Fibroblast of the conjunctiva (primary cell): ENCODE data around the gene STX4.

Source experiments
- DNase-seq: peaks from one replicate; pipeline ENCODE4 v3.0.0-alpha.2; 2010; ENCODE audit warnings: low read depth

The STX4 gene

DNA sequence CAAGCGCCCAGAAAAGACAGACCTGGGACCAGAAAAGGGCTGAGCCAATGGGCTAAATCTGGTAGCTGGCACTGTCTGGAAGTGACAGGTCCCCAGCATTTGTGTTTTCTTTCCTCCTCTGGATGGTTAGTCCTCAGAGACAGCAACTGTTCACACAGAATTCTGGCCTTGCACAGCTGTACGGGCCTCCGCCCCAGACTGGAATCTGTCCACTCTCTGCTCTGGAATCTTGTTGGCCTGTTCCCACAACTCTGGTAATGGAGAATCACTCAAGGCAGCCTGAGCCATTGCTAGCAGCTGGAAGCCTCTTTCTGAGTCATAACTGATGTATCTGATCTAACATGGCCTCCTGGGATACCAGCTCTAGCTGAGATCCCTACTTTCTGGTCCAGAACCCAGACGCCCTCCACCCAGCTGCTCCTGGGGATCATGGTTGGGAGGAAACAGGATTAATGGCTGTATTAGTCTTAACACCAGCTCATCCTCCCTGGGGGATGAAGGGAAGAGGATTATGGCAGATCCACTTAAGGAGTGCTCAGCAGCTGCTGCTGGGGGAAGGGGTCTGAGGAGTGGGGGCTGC is 31.6 kb downstream of the STX4 start:
- peak; percentile 90 for DNase-seq

DNA sequence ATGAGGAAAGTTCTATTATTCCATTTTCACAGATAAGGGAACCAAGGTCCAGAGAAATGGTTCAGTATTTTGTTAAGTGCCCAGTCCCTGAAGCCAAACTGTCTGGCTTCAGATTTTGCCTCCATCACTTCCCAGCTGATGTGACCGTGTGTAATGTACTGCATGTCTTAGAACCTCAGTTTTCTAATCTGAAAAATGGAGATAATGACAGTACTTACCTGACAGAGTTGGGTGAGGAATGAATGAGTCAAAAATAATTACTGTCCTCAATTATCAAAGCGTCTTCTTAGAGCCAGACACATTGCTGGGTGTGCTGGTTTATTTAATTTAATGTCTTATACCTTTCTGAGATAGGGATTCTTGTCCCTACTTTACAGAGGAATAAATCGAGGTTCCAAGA is 34.0 kb downstream of the STX4 start:
- DNase-seq: no peak

DNA sequence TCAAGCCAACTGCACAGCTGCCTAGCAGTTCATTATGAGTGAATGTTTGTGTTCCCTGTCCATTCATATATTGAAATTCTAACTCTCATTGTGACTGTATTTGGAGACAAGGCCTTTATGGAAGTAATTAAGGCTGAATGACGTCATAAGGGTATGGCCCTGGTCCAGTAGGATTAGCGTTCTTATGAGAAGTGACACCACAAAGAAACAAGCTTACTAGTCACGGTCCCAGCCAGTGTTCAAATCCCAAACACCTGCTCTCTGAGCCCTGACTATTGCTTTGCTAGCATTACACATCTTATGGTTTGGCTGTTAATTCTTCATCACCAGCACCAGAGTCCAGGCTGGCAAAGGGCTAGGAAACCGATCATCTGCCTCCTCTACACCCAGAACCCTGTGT is 38.5 kb downstream of the STX4 start:
- DNase-seq: peak; percentile 85

DNA sequence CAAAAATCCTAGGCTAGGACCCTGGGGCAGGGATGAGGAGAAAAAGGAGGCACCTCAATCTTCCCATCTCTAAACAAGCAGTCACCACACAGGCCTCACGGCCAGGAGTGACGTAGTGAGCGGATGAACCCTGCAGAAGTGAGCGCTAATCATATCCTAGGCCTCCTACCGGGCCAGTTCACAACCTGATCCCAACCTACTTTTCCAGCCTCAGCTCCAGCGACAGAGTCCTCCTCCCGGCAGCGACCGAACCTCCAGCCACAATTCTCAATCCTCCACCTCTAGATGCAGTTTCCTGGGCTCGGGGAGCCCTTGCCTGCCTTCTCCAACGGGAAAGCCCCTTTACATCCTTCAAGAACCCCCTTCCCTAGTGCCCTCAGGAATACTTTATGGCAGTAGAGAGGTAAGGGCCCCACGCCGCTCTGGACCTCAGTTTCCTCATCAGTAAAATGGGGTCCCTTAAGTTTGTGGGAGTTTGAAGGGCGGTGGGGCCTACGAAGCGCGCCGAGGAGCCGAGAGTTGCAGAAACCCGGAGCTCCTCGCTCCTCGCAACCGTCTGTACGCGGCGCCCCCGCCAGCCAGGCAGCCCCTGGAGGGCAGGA is 39.3 kb downstream of the STX4 start:
- no peak for DNase-seq

DNA sequence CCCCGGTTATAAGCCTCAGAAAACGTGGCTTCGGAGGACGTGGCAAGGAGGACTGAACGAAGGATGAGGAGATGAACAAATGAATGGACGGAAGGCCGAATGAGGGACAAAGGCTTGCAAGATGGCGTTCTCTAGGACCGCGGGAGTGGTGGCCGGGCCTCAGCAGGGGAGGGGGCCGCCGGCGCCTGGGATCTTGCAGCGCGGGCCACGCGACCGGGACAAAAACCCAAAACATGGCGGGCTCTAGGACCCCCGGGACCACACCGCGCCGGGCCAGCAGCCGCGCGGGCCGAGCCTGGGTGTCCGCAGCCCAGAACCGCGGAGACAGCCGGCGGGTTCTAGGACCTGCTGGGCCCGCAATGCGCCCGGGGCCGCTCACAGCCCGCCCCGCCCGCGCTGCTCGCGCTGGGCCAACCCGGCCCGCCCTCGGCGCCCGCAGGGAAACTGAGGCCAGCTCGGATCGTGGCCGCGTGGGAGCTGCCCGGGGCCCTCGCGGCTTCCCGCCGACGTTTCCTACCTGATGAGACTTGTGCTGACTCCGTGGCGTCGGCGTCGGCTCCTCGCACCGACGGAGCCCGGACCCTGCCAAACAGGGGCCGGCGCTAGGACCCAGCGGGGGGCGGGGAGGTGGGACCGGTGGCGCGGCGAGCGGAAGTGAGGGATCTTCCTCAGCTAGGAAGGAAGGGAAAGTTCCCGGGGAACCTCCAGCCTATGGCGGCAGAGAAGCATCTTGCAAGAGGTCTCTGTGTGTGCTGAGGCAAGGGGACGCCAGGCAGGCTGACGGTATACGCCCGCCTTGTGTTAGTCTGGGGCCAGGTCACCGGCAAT is 40.0 kb downstream of the STX4 start:
- peak; percentile 77 for DNase-seq

DNA sequence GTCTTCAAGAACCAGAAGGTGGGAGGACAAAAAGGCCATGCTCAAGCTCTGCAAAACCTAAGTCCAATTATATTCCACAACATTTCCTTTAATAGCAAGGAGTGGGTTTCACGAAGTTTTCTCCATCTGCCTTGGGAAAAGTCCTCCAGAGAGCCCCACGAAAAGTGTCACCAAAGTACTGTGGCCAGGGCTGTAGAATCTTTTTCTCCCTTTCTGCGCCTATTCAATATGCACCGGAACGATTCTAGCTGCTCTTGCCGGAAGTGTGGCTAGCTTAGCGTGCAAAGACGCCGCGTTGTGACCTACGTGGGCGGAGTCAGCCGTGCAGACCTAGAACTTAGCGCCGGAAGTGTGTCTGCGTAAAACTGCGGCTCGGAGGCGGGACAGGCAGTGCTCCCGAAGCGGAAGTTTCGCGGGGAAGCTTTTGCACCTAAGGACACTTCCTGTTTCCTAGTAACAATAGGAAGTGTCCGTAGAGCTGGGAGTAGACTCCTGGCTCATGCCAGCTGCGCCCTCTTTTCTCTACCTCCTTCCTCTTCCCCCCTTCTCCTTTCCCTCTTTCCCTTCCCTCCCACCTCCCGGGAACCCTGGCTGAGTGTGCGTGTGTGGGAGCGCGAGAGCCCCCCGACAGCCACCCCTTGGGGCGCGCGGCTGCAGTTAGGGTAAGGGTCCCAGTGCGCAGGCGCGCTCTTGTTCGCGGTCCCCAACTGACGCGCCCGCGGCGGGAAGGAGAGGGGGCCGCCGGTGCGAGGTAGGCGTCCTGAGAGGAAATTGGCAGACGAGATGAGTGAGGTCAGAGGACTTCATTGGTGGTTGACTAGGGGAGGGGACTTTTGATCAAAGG is 40.8 kb downstream of the STX4 start, which contains the start of the genes ZNF646 and ZNF668:
ZNF646 (plus strand) TSS at position 453 of the 844 bp plus-strand sequence. CDS start 1,903 bp downstream, outside the sequence.
ZNF668 (minus strand) TSS at position 271 of the 844 bp plus-strand sequence. CDS start 9,781 bp downstream, outside the sequence.
- peak; percentile 98 for DNase-seq

DNA sequence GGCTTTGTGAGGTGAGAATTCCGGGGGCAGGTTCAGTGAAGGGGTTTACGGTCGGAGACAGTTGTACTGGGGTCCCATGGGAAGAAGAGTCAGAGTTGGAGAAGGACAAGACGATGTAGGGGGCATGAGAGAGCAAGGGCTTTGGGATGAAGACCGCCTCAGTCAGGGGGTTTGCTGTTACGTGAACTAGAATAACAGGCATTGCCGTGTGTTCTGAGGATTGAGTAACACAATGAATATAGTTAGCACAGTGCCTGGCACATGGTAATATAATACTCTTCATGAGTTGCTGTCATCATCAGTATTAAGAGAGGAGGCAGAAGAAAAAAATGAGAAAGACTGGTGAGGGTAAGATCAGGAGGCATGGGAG is 41.4 kb downstream of the STX4 start:
- DNase-seq: no peak

DNA sequence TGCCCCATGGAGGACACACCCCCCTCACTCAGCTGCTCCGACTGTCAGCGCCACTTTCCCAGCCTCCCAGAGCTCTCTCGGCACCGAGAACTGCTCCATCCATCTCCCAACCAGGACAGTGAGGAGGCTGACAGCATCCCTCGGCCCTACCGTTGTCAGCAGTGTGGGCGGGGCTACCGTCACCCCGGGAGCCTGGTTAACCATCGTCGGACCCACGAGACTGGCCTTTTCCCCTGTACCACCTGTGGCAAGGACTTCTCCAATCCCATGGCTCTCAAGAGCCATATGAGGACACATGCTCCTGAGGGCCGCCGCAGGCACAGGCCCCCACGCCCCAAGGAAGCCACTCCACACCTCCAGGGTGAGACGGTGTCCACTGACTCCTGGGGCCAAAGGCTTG is 43.0 kb downstream of the STX4 start:
- no peak for DNase-seq

DNA sequence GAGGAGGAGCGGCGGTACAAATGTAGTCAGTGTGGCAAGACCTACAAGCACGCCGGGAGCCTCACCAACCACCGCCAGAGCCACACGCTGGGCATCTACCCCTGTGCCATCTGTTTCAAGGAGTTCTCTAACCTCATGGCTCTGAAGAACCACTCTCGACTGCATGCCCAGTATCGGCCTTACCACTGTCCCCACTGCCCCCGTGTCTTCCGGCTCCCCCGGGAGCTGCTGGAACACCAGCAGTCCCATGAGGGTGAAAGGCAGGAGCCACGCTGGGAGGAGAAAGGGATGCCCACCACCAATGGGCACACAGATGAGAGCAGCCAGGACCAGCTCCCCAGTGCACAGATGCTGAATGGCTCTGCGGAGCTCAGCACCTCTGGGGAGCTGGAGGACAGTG is 43.7 kb downstream of the STX4 start:
- DNase-seq: no peak

DNA sequence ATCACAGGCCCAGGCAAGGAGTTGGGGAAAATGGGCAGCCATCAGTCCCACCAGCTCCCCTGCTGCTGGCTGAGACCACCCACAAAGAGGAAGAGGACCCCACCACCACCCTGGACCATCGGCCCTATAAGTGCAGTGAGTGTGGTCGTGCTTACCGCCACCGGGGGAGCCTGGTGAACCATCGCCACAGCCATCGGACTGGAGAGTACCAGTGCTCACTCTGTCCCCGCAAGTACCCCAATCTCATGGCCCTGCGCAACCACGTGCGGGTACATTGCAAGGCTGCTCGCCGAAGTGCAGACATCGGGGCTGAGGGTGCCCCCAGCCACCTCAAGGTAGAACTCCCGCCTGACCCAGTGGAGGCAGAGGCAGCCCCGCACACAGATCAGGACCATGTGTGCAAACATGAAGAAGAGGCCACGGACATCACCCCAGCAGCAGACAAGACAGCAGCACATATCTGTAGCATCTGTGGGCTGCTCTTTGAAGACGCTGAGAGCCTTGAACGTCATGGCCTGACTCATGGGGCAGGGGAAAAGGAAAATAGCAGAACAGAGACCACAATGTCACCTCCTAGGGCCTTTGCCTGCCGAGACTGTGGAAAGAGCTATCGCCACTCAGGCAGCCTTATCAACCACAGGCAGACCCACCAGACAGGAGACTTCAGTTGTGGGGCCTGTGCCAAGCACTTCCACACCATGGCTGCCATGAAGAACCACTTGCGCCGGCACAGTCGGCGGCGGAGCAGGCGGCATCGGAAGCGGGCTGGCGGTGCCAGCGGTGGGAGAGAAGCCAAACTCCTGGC is 44.4 kb downstream of the STX4 start:
- no peak for DNase-seq

DNA sequence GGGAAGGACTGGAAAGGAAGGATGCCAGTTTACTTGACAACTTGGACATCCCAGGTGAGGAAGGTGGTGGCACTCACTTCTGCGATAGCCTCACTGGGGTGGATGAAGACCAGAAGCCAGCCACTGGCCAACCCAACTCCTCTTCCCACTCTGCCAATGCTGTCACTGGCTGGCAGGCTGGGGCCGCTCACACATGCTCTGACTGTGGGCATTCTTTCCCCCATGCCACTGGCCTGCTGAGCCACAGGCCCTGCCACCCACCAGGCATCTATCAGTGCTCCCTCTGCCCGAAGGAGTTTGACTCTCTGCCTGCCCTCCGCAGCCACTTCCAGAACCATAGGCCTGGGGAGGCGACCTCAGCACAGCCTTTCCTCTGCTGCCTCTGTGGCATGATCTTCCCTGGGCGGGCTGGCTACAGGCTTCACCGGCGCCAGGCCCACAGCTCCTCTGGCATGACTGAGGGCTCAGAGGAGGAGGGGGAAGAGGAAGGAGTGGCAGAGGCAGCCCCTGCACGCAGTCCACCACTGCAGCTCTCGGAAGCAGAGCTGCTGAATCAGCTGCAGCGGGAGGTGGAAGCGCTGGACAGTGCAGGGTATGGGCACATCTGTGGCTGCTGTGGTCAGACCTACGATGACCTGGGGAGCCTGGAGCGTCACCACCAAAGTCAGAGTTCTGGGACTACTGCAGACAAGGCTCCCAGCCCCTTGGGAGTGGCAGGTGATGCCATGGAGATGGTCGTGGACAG is 45.4 kb downstream of the STX4 start:
- DNase-seq: no peak

DNA sequence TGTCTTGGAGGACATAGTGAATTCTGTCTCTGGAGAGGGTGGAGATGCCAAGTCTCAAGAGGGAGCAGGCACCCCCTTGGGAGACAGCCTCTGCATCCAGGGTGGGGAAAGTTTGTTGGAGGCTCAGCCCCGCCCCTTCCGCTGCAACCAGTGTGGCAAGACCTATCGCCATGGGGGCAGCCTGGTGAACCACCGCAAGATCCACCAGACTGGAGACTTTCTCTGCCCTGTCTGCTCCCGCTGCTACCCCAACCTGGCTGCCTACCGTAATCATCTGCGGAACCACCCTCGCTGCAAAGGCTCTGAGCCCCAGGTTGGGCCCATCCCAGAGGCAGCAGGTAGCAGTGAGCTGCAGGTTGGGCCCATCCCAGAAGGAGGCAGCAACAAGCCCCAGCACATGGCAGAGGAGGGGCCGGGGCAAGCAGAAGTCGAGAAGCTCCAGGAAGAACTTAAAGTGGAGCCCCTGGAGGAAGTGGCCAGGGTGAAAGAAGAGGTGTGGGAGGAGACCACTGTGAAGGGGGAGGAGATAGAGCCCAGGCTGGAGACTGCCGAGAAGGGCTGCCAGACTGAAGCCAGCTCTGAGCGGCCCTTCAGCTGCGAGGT is 46.1 kb downstream of the STX4 start:
- DNase-seq: no peak

DNA sequence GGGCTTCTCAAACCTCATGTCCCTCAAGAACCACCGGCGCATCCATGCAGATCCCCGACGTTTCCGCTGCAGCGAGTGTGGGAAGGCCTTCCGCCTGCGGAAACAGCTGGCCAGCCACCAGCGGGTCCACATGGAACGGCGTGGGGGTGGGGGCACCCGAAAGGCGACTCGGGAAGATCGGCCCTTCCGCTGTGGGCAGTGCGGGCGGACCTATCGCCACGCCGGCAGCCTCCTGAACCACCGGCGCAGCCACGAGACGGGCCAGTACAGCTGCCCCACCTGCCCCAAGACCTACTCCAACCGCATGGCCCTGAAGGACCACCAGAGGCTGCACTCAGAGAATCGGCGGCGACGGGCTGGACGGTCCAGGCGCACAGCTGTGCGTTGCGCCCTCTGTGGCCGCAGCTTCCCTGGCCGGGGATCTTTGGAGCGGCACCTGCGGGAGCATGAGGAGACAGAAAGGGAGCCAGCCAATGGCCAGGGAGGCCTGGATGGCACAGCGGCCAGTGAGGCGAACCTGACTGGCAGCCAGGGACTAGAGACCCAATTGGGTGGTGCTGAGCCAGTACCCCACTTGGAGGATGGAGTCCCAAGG is 46.8 kb downstream of the STX4 start:
- no peak for DNase-seq

DNA sequence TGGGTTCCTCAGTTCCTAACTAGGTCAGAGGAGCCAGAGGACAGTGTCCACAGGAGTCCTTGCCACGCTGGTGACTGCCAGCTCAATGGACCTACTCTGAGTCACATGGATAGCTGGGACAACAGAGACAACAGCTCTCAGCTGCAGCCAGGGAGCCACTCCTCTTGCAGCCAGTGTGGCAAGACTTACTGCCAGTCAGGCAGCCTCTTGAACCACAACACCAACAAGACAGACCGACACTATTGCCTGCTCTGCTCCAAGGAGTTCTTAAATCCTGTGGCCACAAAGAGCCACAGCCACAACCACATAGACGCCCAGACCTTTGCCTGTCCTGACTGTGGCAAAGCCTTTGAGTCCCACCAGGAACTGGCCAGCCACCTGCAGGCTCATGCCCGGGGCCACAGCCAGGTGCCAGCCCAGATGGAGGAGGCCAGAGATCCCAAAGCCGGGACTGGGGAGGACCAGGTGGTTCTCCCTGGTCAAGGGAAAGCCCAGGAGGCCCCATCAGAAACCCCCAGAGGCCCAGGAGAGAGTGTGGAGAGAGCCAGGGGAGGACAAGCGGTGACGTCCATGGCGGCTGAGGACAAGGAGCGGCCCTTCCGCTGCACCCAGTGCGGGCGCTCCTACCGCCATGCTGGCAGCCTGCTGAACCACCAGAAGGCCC is 47.5 kb downstream of the STX4 start:
- no peak for DNase-seq

DNA sequence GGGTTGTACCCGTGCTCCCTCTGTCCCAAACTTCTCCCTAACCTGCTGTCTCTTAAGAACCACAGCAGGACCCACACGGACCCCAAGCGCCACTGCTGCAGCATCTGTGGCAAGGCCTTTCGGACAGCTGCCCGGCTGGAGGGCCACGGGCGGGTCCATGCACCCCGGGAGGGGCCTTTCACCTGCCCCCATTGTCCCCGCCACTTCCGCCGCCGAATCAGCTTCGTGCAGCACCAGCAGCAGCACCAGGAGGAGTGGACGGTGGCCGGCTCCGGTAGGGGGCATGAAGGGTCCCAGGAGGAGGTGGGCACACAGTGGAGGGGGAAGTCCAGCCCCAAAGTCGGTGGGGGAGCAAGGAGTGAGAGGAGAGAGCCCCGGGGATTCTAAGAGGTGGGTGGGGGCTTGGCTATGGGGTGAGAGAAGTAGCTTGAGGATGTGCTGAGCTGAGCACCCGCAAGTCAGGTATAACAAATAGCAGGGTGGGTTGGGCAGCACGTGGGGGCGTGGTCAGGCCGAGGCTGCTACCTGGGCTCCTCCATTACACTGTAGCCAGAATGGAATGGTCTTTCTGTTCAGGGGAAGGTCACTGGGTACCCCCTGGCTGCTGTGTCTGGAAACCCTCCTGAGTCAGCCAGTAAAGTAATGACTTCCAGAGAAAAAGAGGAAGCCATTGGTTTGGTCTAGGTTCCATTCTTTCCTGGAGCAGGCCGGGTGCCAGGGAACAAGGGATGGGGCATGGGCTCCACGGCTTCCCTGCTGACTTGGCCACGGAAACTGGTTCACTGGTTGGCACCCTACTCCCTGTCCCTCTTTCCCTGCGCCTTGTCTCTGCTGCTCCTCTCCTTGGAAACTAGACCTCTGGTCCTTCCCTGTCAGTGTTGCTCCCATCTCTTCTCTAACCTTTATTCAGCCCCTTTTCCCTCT is 48.3 kb downstream of the STX4 start:
- no peak for DNase-seq

DNA sequence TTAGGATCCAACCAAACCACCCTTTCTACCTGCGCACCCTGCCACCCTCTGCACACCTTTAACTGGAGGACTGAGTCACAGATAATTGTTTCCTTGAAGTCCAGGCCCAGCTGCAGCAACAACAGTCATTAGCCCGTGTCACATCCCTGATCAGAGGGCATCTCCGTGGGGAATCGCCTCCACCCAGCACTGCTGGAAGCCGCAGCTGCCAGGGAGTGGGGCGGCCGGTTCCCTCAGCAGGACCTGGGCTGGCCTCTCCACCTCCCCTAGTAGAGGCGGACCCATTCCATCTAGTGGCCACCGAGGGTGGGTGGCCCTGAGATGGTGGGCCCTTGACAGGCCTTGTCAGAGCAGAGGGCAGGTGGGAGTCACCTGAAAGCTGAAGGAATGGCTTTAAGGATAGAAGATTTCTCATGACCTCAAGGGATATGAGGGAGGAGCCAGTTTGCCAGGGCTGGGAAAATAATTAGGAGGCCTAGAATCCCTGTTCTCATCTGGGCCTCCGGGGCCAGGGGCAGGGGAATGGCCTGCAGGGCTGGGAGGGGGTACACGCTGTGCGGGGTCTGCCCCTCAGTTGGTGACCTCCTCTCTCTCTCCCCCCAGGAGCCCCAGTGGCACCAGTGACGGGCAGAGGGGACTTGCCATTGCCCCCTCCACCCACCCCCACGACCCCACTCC is 49.1 kb downstream of the STX4 start:
- DNase-seq: no peak

DNA sequence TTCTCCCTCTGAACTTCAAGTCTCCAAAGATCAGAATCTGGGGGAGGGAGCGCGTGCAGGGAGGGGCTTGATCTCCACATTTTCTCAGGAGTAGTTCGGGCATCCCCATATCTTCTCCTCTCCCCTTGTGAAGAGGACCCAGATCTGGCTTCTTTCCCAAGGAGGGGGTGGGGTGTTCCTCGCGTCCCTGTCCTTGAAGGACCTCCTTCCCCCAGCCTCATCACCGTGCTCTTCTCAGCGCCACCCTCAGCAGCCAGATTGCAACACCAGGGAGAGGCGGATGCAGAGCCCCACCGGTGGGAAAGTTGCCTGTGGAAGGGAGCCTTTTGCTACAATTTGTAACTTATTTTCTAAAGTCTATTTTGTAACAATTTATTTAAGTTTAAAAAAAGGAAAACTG is 49.7 kb downstream of the STX4 start:
- no peak for DNase-seq

DNA sequence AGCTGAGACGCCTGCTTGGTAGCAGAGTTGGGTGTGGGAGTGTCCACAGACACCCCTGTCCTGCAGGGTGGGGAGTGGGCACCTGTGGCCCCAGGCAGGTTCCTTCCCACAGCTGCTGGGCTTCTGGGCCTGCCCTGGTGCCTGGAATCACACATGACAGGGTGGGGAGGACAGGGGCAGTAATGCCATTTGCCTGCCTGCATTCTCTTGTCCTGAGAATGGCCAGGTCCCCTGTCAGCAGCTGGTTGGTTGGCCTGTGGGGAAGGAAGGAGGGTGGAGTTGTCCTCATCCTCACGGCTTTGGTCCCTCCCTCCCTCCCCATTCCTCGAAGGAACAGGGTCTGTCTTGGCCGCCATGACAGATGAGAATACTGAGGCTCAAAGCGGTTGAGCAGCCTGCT is 50.2 kb downstream of the STX4 start:
- no peak for DNase-seq
